Activated CD8-positive, alpha-beta memory T cell treated with anti-CD3 and anti-CD28 coated beads, Interleukin-2, amount 10 ng/mL, durations not matched to agents 7 days and 5 days (primary cell): Measurements from ENCODE around the gene NEK11. TPM values are rescaled to one million over a fixed set of nuclear protein-coding genes. Genes with fewer than 3 reads are reported as not detected.

Experiments used
- ATAC-seq: fragments of 150-1000 bp; cut with Tn5 transposase; one replicate; pipeline ENCODE4 v1.10.0; 2021; ENCODE audit warnings: moderate library complexity
- CTCF ChIA-PET: fragments of 350-600 bp; sonication (Branson Sonifier 250); formaldehyde crosslinking; loops from one replicate; lab custom pipeline; 2021; ENCODE audit warnings: antibody characterized with exemption; lab: Charles Lee
- DNase-seq: peaks from one replicate; pipeline ENCODE4 v3.0.0-alpha.2; 2020
- H3K27ac Mint-ChIP-seq: one replicate; pipeline ENCODE4 v1.8.0; 2021; ENCODE audit warnings: mild to moderate bottlenecking, mixed read lengths
- H3K27me3 Mint-ChIP-seq: one replicate; pipeline ENCODE4 v1.8.0; 2021; ENCODE audit warnings: mixed read lengths
- H3K36me3 Mint-ChIP-seq: one replicate; pipeline ENCODE4 v1.8.0; 2021; ENCODE audit warnings: mild to moderate bottlenecking, mixed read lengths
- H3K4me1 Mint-ChIP-seq: one replicate; pipeline ENCODE4 v1.8.0; 2021; ENCODE audit warnings: mixed read lengths
- H3K4me3 Mint-ChIP-seq: one replicate; pipeline ENCODE4 v1.8.0; 2021; ENCODE audit warnings: mild to moderate bottlenecking, moderate library complexity, mixed read lengths
- H3K9me3 Mint-ChIP-seq: one replicate; pipeline ENCODE4 v1.8.0; 2022; ENCODE audit warnings: low read depth, mixed read lengths
- total RNA-seq, 2 experiments: library from RNA; stranded (reverse); gene quantifications; one replicate each; pipeline ENCODE4 v1.2.3, GENCODE V29; 2021

NEK11 gene
- total RNA-seq, 2 experiments from 2014 or later, result 0.96 to 1.3 TPM

GRCh38 chr3:131053043-131053859, 26.6 kb downstream of the NEK11 start:
- CTCF ChIA-PET, result interaction anchor here (1.0 to 1.4 kb wide), 2 partner anchors 12 to 1299 kb away, joined by 3 read pairs; no protein-coding TSS in a partner anchor
- no peak overlapping the region for H3K27ac Mint-ChIP-seq
- DNase-seq (no peak), ATAC-seq (no peak)
- H3K4me3 Mint-ChIP-seq, result no peak overlapping the region
- no peaks in the 10 kb centered on the region for H3K9me3 Mint-ChIP-seq
- peaks cover 2% of the 10 kb centered on the region for H3K4me1 Mint-ChIP-seq
- H3K36me3 Mint-ChIP-seq, result no peaks in the 10 kb centered on the region
- no peaks in the 10 kb centered on the region for H3K27me3 Mint-ChIP-seq

GRCh38 chr3:131067983-131068382, 41.3 kb downstream of the NEK11 start:
- H3K27ac Mint-ChIP-seq, result no peak overlapping the region
- no peak overlapping the region for H3K4me3 Mint-ChIP-seq
- DNase-seq (no peak), ATAC-seq (no peak)
- H3K36me3 Mint-ChIP-seq, result no peaks in the 10 kb centered on the region
- H3K9me3 Mint-ChIP-seq, result no peaks in the 10 kb centered on the region
- H3K27me3 Mint-ChIP-seq, result peaks cover 3% of the 10 kb centered on the region
- peaks cover 30% of the 10 kb centered on the region for H3K4me1 Mint-ChIP-seq
- CTCF ChIA-PET, result no interaction called here

- CTCF ChIA-PET, result no interaction called here
- H3K9me3 Mint-ChIP-seq, result no peaks in the 10 kb centered on the region
- H3K27ac Mint-ChIP-seq, result no peak overlapping the region
Measured at GRCh38 chr3:131072099-131072559, 45.5 kb downstream of the NEK11 start.

GRCh38 chr3:131072845-131073244, 46.2 kb downstream of the NEK11 start:
- no peaks in the 10 kb centered on the region for H3K9me3 Mint-ChIP-seq
- H3K27ac Mint-ChIP-seq, result no peak overlapping the region
- no peaks in the 10 kb centered on the region for H3K27me3 Mint-ChIP-seq
- CTCF ChIA-PET, result no interaction called here
- no peaks in the 10 kb centered on the region for H3K36me3 Mint-ChIP-seq
- peaks cover 23% of the 10 kb centered on the region for H3K4me1 Mint-ChIP-seq
- no peak overlapping the region for H3K4me3 Mint-ChIP-seq
- ATAC-seq (no peak), DNase-seq (no peak)

More at GRCh38 chr3:131072099-131072559, 45.5 kb downstream of the NEK11 start:
- H3K27me3 Mint-ChIP-seq, result no peaks in the 10 kb centered on the region
- H3K36me3 Mint-ChIP-seq, result no peaks in the 10 kb centered on the region
- no peak overlapping the region for H3K4me3 Mint-ChIP-seq
- peaks cover 28% of the 10 kb centered on the region for H3K4me1 Mint-ChIP-seq
- DNase-seq (no peak), ATAC-seq (no peak)

GRCh38 chr3:131075632-131076328, 49.1 kb downstream of the NEK11 start:
- no peak for ATAC-seq
- no peaks in the 10 kb centered on the region for H3K27me3 Mint-ChIP-seq
- CTCF ChIA-PET, result no interaction called here
- H3K4me1 Mint-ChIP-seq, result peaks cover 15% of the 10 kb centered on the region
- no peak for DNase-seq
- no peaks in the 10 kb centered on the region for H3K36me3 Mint-ChIP-seq
- no peaks in the 10 kb centered on the region for H3K9me3 Mint-ChIP-seq
- H3K4me3 Mint-ChIP-seq, result no peak overlapping the region
- H3K27ac Mint-ChIP-seq, result no peak overlapping the region

- ATAC-seq (no peak), DNase-seq (no peak)
- Mint-ChIP-seq H3K4me1 (peaks cover 9% of the 10 kb centered on the region), H3K36me3 (no peaks in the 10 kb centered on the region), H3K9me3 (no peaks in the 10 kb centered on the region), H3K4me3 (no peak overlapping the region), H3K27me3 (no peaks in the 10 kb centered on the region), H3K27ac (no peak overlapping the region)
- CTCF ChIA-PET, result interaction anchor here (1.2 kb wide), 1 partner anchor 31 kb away, joined by 3 read pairs; no protein-coding TSS in a partner anchor
Measured at GRCh38 chr3:131077904-131078303, 51.2 kb downstream of the NEK11 start.

GRCh38 chr3:131079086-131079485, 52.4 kb downstream of the NEK11 start:
- H3K27me3 Mint-ChIP-seq, result no peaks in the 10 kb centered on the region

GRCh38 chr3:131081224-131081623, 54.5 kb downstream of the NEK11 start:
- Mint-ChIP-seq H3K27me3 (no peaks in the 10 kb centered on the region), H3K9me3 (no peaks in the 10 kb centered on the region), H3K4me3 (no peak overlapping the region), H3K27ac (no peak overlapping the region), H3K4me1 (peaks cover 5% of the 10 kb centered on the region), H3K36me3 (no peaks in the 10 kb centered on the region)
- DNase-seq (no peak), ATAC-seq (no peak)
- CTCF ChIA-PET, result no interaction called here

More at GRCh38 chr3:131079086-131079485, 52.4 kb downstream of the NEK11 start:
- H3K36me3 Mint-ChIP-seq, result no peaks in the 10 kb centered on the region
- peaks cover 11% of the 10 kb centered on the region for H3K4me1 Mint-ChIP-seq
- H3K27ac Mint-ChIP-seq, result no peak overlapping the region
- ATAC-seq (no peak), DNase-seq (no peak)
- H3K9me3 Mint-ChIP-seq, result no peaks in the 10 kb centered on the region
- CTCF ChIA-PET, result no interaction called here
- no peak overlapping the region for H3K4me3 Mint-ChIP-seq

- no peak for ATAC-seq
- CTCF ChIA-PET, result no interaction called here
- Mint-ChIP-seq H3K27me3 (no peaks in the 10 kb centered on the region), H3K9me3 (no peaks in the 10 kb centered on the region), H3K4me1 (peaks cover 2% of the 10 kb centered on the region), H3K4me3 (no peak overlapping the region), H3K36me3 (no peaks in the 10 kb centered on the region), H3K27ac (no peak overlapping the region)
- DNase-seq, result no peak
Measured at GRCh38 chr3:131082246-131082645, 55.6 kb downstream of the NEK11 start.

- Mint-ChIP-seq H3K36me3 (no peaks in the 10 kb centered on the region), H3K27me3 (no peaks in the 10 kb centered on the region), H3K4me1 (peaks cover 2% of the 10 kb centered on the region), H3K4me3 (no peak overlapping the region), H3K9me3 (no peaks in the 10 kb centered on the region), H3K27ac (no peak overlapping the region)
- DNase-seq (no peak), ATAC-seq (no peak)
- CTCF ChIA-PET, result interaction anchor here (0.5 kb wide), 1 partner anchor 23 kb away, joined by 5 read pairs; no protein-coding TSS in a partner anchor
Measured at GRCh38 chr3:131082871-131083863, 56.5 kb downstream of the NEK11 start.

- CTCF ChIA-PET, result no interaction called here
- ATAC-seq (no peak), DNase-seq (no peak)
- H3K4me3 Mint-ChIP-seq, result no peak overlapping the region
- no peaks in the 10 kb centered on the region for H3K4me1 Mint-ChIP-seq
- H3K27ac Mint-ChIP-seq, result no peak overlapping the region
- H3K27me3 Mint-ChIP-seq, result no peaks in the 10 kb centered on the region
- H3K9me3 Mint-ChIP-seq, result no peaks in the 10 kb centered on the region
- no peaks in the 10 kb centered on the region for H3K36me3 Mint-ChIP-seq
Measured at GRCh38 chr3:131091768-131092167, 65.1 kb downstream of the NEK11 start.

GRCh38 chr3:131107637-131108433, 81.2 kb downstream of the NEK11 start:
- Mint-ChIP-seq H3K27me3 (no peaks in the 10 kb centered on the region), H3K4me1 (no peaks in the 10 kb centered on the region), H3K9me3 (peaks cover 4% of the 10 kb centered on the region), H3K36me3 (peaks cover 3% of the 10 kb centered on the region), H3K4me3 (no peak overlapping the region), H3K27ac (no peak overlapping the region)
- CTCF ChIA-PET, result no interaction called here
- no peak for ATAC-seq
- DNase-seq, result no peak
